Renal pelvis (tissue), 4 donors: ENCODE data around the gene QRSL1. TPM values are rescaled to one million over a fixed set of nuclear protein-coding genes. Genes with fewer than 3 reads are reported as not detected.
"Not testable (repeated sequence)": the region's sequence is repeated elsewhere in the genome, so short reads cannot be mapped to it uniquely, and the experiment has no call there.

Experiments
- DNase-seq: peaks from one replicate; pipeline ENCODE4 v3.0.0-alpha.2; 2013
- polyA plus RNA-seq, 3 donors: library from polyadenylated mRNA; unstranded; fragments of 120-200 nt; gene quantifications; one replicate each; pipeline ENCODE4 v1.2.1, GENCODE V29; 2013; ENCODE audit not compliant: insufficient read length in 3 of 3

QRSL1 gene
- polyA plus RNA-seq, 3 donors: 13.9 to 24.2 (median 18.1) TPM

GRCh38 chr6:106617857-106618256, 11.5 kb upstream of the QRSL1 start:
- no peak for DNase-seq

GRCh38 chr6:106618324-106618723, 11.1 kb upstream of the QRSL1 start:
- DNase-seq: no peak

DNA sequence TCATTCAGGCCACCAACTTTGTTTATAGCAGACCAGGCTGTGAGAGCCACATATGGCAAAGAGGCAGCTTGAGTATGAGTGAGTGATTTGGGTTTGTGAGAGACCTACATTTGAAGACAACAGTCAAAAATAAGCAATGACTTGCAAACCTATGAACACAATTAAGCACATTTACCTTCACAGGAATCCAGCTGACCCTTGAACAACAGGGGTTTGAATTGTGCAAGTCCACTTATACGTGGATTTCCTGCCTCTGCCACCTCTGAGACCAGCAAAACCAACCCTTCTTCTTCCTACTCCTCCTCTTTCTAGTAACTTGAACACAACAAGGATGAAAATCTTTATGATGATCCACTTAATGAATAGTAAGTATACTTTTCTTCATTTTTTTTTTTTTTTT, 10.2 kb upstream of the QRSL1 start:
- DNase-seq: no peak

GRCh38 chr6:106620931-106621672, 8.3 kb upstream of the QRSL1 start:
- DNase-seq: no peak

DNA sequence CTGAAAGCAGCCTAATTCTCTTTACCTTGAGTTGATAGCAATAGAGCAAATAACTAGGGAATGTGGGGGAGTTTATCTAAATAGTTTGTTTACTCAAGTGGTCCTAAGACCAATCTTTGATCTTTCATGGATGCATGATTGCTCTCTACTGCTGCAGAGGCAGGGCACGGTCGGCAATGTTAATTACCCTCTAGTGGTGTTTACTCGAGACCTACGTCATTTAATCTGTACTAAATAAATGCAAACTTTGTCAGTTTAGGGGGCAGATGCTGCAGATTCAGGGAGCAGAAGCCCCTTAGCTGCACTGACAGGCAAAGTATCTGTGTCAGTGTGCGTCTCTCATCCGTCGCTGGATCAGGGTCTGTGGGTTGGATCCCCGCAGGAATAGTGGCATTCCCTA, 7.0 kb upstream of the QRSL1 start:
- DNase-seq: no peak

DNA sequence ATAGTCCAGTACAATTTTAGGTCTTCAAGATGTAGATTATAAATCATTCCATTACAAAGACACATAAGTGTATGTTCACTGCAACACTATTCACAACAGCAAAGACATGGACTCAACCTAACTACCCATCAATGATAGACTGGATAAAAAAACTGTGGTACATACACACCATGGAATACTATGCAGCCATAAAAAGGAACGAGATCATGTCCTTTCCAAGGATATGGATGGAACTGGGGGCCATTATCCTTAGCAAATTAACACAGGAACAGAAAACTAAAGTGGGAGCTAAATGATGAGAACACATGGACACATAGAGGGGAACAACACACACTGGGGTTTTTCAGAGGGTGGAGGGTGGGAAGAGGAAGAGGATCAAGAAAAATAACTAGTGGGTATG, 6.3 kb upstream of the QRSL1 start:
- DNase-seq: no peak

- no peak for DNase-seq
Observed at GRCh38 chr6:106626485-106626884, 2.9 kb upstream of the QRSL1 start.

- DNase-seq: not testable (repeated sequence)
Observed at GRCh38 chr6:106627760-106628159, 1.6 kb upstream of the QRSL1 start.

DNA sequence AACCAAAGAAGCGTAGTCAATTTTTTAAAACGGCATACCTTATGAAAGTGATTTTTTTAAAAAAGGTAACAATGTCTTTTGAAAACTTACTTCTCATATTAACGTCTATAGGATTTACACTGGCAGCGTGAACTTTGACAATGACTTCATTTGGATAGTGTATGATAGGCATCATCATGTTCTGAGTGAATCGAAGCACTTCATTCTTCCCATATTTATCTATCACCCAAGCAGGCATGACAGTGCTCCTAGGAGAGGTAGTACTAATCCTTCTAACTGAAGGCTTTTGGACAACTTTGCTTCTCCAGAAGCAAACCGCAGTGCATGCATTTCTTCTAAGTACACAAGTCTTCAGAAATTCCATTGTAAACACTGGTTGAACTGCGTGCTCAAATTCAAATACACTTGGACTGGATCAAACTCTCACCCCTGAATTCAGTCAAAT, 698 bp upstream of the QRSL1 start:
- no peak for DNase-seq

GRCh38 chr6:106629859-106630163, 433 bp downstream of the QRSL1 start:
- DNase-seq: no peak

GRCh38 chr6:106630366-106630765, 988 bp downstream of the QRSL1 start:
- no peak for DNase-seq

DNA sequence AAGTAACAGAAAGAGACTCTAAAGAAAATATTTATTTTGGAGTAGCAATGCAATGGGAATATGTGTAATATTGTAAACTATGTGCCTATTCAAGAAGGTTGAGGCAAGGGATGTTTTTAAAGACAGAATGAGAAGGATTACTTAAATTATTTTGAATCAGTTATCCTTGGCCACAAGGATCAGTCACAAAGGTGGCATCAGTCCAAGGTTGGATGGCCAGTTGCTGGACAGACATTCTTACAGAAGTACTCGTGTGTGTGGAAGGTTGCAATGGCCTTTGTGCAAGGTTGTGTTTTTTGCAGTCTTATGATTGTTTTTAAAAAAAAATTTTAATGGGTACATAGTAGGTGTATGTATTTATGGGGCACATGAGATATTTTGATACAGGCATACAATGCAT, 2.0 kb downstream of the QRSL1 start:
- no peak for DNase-seq

DNA sequence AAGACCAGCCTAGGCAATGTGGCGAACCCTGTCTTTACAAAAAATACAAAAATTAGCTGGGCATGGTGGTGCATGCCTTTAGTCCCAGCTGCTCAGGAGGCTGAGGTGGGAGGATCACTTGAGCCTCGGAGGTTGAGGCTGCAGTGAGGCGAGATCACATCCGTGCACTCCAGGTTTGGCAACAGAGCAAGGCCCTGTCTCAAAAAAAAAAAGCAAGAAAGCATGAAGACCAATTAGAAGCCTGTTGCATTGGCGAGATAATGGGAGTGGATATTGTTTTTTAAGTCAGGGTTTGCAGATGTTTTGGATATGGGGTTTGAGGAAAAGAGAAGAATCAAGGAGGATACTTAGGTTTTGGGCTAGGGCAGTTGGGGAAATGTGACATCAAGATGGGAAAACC, 5.2 kb downstream of the QRSL1 start:
- DNase-seq: no peak

- no peak for DNase-seq
Observed at GRCh38 chr6:106637051-106637716, 7.8 kb downstream of the QRSL1 start.

DNA sequence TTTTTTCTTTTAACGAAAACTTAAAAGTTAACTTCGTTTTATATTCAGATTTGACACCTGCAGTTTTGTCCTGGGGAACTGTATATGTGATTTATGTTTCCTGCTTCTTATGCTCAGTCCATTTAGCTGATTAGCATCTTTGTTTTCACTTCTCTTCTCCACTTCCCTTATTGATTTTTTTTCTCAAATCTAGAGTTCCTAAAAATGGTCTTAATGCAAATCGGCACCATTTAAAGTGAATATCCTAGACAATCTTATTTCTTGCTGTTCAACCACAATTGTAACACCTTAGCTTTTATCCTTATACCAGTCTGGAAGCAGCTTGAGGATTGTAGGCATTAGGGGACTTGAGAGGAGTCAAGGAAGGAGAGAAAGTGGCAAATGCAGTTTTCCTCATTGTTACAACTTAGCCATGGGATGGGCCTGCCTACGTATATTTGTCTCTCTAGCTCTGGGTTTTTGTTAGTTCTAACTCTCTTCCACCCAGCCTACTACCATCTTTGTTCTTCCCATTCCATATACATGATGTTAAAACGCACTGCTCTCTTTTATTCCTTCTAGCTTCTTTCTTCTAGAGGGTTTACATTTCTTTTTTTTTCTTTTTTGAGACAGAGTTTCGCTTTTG, 8.5 kb downstream of the QRSL1 start:
- no peak for DNase-seq

DNA sequence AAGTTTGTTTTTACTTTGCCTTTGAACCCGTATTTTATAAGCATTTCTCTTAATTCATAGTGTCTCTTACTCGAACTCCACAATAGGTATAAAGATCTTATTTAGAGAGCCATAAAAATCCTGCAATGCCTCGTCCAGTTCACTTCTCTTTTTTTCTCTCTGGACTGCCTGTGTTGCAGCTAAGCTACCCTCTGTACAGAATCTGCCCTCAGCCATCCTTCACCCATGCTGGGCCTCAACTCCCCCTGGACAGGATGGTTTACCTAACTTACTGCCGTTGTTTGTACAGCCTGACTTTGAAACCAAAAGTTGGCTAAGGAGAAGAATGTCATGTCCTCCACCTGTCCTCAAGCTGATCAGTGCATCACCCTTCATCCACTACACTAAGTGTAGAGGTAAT, 10.4 kb downstream of the QRSL1 start:
- DNase-seq: no peak

GRCh38 chr6:106642476-106642875, 13.1 kb downstream of the QRSL1 start:
- no peak for DNase-seq

DNA sequence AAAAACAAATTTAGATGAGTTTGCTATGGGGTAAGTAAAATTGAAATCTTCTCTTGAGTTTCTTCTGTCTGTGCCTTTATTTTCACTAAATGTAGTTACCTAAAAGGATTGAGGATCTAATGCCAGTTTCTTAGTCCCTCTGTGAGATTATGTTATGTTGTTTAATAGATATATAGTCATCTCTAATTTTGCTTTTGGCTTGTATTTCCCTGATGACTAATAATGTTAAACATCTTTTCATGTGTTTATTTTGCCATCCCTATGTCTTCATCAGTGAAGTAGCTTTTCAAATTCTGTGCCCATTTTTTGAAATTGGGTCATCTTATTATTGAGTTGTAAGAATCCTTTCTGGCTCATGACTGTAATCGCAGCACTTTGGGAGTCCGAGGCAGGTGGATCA, 13.7 kb downstream of the QRSL1 start:
- no peak for DNase-seq

- DNase-seq: no peak
Observed at GRCh38 chr6:106648651-106649308, 19.4 kb downstream of the QRSL1 start.

- DNase-seq: no peak
Observed at GRCh38 chr6:106658469-106658868, 29.1 kb downstream of the QRSL1 start.

- no peak for DNase-seq
Observed at GRCh38 chr6:106659859-106660258, 30.5 kb downstream of the QRSL1 start.

DNA sequence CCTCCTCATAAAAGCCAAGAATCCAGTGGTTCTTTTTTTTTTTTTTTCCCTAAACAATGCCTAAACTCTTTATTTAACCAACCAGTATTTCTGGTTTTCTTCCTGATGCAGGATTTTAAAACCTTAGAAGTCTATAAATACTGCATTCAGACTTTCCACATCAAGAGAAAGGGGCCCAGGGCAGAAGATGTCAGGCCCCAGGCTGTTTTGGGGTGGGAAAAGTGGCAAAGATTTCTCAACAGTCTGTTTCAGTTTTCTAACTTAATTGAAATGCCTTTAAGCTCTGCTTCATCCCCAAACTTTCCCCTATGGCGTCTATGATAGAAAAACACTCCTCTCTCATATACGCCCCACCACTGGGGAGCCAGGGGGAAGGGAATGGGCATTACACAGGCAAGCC, 33.1 kb downstream of the QRSL1 start:
- DNase-seq: no peak
